ENCODE results near the gene ALG9. TPM values are rescaled to one million over a fixed set of nuclear protein-coding genes. Genes with fewer than 3 reads are reported as not detected.

Gene ALG9
- total and polyA plus RNA-seq, 2 of the 4 experiments (the other 2 are of a cell fraction), result 20.7 to 35.7 TPM

- CTCF ChIA-PET, result no interaction called here
- dilution Hi-C loops (cut with HindIII; ENCODE audit: low sequenced_read_pairs, unreplicated experiment), result no loop called here
These were observed 33.3 kb downstream of the ALG9 start for GRCh38 chr11:111838054-111838453.

More at GRCh38 chr11:111838054-111838453, 33.3 kb downstream of the ALG9 start:
- ATAC-seq (ENCODE audit: low read depth) (no peak), DNase-seq (no peak)
- no peaks in the 10 kb centered on the region for H3K79me1 ChIP-seq (ENCODE audit: low read depth in 1 of 2, low read length in 2 of 2)
- intact Hi-C loops (cut with micrococcal nuclease), result no loop called here
- no CpG with 5 or more reads among the region's 5 CpGs for WGBS, 2 experiments (ENCODE audit: extremely low coverage in 2 of 2, insufficient read length in 1 of 2)
- TF ChIP-seq RFX5 (IDR thresholded peaks at IDR 0.05; ENCODE audit: low read depth, low read length), result no peak
- TF ChIP-seq RAD21 (IDR thresholded peaks at IDR 0.05; ENCODE audit: low read length), result no peak
- no peak for TF ChIP-seq CTCF (conservative IDR thresholded peaks at IDR 0.05; ENCODE audit: low read depth, low read length)
- no peak for TF ChIP-seq RCOR1 (IDR thresholded peaks at IDR 0.05; ENCODE audit: insufficient replicate concordance, low read length)
- no peak for TF ChIP-seq MAFK (IDR thresholded peaks at IDR 0.05; ENCODE audit: low read depth, low read length)
- TF ChIP-seq BHLHE40 (IDR thresholded peaks at IDR 0.05; ENCODE audit: low read depth, low read length), result no peak
- no peak for TF ChIP-seq FOS (IDR thresholded peaks at IDR 0.05; ENCODE audit: low read depth, low read length)
- no peak for TF ChIP-seq MAZ (IDR thresholded peaks at IDR 0.05; ENCODE audit: borderline replicate concordance, low read depth, low read length)
- no peak for TF ChIP-seq ELK1 (IDR thresholded peaks at IDR 0.05; ENCODE audit: borderline replicate concordance, low read depth, low read length)
- no peak for TF ChIP-seq SMC3 (IDR thresholded peaks at IDR 0.05; ENCODE audit: low read depth, low read length)
- TF ChIP-seq CHD1 (IDR thresholded peaks at IDR 0.05; ENCODE audit: low read depth, low read length), result no peak
- TF ChIP-seq USF2 (IDR thresholded peaks at IDR 0.05; ENCODE audit: low read depth, low read length), result no peak
- no peak for TF ChIP-seq NFE2L2 (IDR thresholded peaks at IDR 0.05; ENCODE audit: low read depth, low read length)
- TF ChIP-seq POLR2A (IDR thresholded peaks at IDR 0.05; ENCODE audit: low read depth, low read length), result no peak
- H4K91ac ChIP-seq (ENCODE audit: insufficient read depth, low read depth, low read length), result no peak overlapping the region
- POLR2A ChIA-PET (ENCODE audit: unreplicated experiment), result no interaction called here
- H4K8ac ChIP-seq (ENCODE audit: low read depth in 2 of 2, low read length in 2 of 2), result no peak overlapping the region
- no peaks in the 10 kb centered on the region for H3K9me1 ChIP-seq (ENCODE audit: insufficient read depth, low read length)
- BruUV-seq (replicated peaks), result no TSS peak
- no peak overlapping the region for H3K56ac ChIP-seq (ENCODE audit: extremely low read depth, insufficient read depth, low read length)
- no peak overlapping the region for H3K18ac ChIP-seq (ENCODE audit: low read depth, low read length)
- H3K4me1 ChIP-seq (ENCODE audit: control insufficient read depth, insufficient read depth, low read length), result peaks cover 4% of the 10 kb centered on the region; the same call in 1 of the 2 replicates
- H2AK9ac ChIP-seq (replicated peaks; ENCODE audit: low read depth, low read length, poor library complexity), result no peak overlapping the region
- in situ Hi-C loops (cut with MboI; ENCODE audit: low sequenced_read_pairs), result no loop called here
- no peaks in the 10 kb centered on the region for H3K9me3 ChIP-seq (ENCODE audit: control insufficient read depth, insufficient read depth, low read length)
- no peak overlapping the region for H2BK20ac ChIP-seq (ENCODE audit: low read depth, low read length)
- no peak overlapping the region for H2BK15ac ChIP-seq (ENCODE audit: low read depth, low read length)
- H3K14ac ChIP-seq (replicated peaks; ENCODE audit: low read depth, low read length), result no peak overlapping the region
- no peak overlapping the region for H3K9ac ChIP-seq (ENCODE audit: low read depth, low read length)
- H2AFZ ChIP-seq (replicated peaks; ENCODE audit: low read length, poor library complexity), result no peak overlapping the region
- no peak overlapping the region for H2BK120ac ChIP-seq (ENCODE audit: low read depth, low read length)
- H2BK5ac ChIP-seq (ENCODE audit: low read depth, low read length, poor library complexity, severe bottlenecking), result no peak overlapping the region
- no peak overlapping the region for H3K4me2 ChIP-seq (ENCODE audit: low read depth, low read length)
- no peak overlapping the region for H4K5ac ChIP-seq (ENCODE audit: low read depth, low read length)
- no peak overlapping the region for H3K4ac ChIP-seq (ENCODE audit: low read depth, low read length)
- no peaks in the 10 kb centered on the region for H4K20me1 ChIP-seq (ENCODE audit: insufficient read depth, low read length)
- H3K4me3 ChIP-seq (ENCODE audit: insufficient read depth, low read depth, low read length), result no peak overlapping the region
- H3K27me3 ChIP-seq (ENCODE audit: control insufficient read depth, insufficient read depth, low read length), result no peaks in the 10 kb centered on the region
- H3K27ac ChIP-seq (ENCODE audit: insufficient read depth, low read length), result no peak overlapping the region
- H3K23ac ChIP-seq (ENCODE audit: low read depth, low read length), result no peak overlapping the region
- no peak overlapping the region for H2AK5ac ChIP-seq (ENCODE audit: low read depth, low read length)
- H3K36me3 ChIP-seq (ENCODE audit: control insufficient read depth, insufficient read depth, low read length), result peaks cover 9% of the 10 kb centered on the region
